ENCODE results near the gene KRT79.
"Not testable (repeated sequence)": the region's sequence is repeated elsewhere in the genome, so short reads cannot be mapped to it uniquely, and the experiment has no call there.

Gene KRT79

DNA sequence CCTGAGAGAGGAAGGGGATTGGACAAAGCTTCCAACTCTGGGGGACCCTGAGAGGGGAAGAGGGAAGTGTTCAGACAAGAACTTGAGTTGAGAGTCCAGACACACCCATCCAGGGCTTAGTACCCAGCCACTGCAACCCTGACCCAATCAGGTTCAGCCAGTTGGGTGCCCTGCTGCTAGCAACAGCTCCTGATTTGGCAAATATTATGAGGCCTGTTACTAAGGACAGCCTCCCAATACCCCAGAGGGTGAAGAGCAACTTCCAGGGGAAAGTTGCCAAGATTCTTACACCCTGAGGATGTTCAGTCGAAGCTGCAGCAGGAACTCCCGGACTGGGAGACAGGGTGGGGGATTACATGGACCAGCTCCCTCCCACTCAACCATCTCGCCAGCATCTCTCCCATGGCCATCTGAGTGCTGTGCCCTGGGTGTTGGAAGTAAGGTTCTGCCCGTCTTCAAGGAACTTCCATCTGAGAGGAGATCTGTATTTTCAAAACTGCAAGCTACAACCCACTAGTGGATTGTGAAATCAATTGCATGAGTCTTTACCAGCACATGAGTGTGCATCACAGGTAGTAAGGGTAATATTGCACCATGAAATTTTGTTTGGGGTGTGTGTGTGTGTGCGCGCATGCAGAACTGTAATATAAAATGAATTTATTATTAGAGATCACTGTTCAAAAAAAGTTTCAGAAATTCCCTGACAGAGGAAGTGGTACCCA, 26.2 kb upstream of the KRT79 start:
- DNase-seq: no peak

DNA sequence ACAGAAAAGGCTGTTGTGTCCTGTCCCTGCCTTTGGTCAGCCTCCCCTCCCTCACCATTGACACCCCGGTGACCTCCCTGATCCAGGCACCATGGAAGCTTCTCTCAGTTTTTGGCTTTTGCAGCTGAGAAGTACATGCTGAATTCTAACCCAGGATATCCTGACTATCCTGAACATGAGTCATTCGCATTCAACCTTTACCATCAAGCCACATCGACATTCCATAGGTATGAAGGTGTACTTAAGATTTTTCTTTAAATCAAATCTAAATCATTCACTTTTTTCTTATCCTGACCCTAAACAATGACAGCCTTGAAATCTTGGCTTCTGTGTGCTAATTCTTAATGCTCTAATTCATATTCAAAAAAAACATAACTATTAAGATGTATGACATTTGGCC, 23.4 kb upstream of the KRT79 start:
- no peak for DNase-seq

GRCh38 chr12:52856787-52857186, 22.7 kb upstream of the KRT79 start:
- no peak for DNase-seq

GRCh38 chr12:52856077-52856476, 22.0 kb upstream of the KRT79 start:
- DNase-seq: not testable (repeated sequence)

- no peak for DNase-seq
Observed at GRCh38 chr12:52851787-52852186, 17.7 kb upstream of the KRT79 start.

DNA sequence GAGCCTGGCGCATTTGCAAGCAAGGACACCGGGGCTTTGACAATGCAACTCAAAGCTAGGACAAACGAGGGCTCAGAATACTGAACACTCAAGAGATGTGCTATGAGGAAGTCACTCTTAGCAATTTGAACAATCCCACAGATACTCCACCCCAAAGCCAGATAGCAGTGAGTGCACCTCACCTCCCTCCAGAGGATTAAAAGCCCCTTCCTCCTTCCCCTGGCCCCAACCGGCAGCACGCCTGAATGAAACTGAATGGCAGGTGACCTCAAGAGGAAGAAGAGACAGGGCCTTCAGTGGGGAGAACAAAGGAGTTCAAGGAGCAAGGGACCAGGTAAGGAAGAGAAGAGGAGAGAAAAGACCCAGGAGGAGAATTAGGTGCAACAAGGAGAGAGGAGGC, 16.6 kb upstream of the KRT79 start:
- DNase-seq: no peak

DNA sequence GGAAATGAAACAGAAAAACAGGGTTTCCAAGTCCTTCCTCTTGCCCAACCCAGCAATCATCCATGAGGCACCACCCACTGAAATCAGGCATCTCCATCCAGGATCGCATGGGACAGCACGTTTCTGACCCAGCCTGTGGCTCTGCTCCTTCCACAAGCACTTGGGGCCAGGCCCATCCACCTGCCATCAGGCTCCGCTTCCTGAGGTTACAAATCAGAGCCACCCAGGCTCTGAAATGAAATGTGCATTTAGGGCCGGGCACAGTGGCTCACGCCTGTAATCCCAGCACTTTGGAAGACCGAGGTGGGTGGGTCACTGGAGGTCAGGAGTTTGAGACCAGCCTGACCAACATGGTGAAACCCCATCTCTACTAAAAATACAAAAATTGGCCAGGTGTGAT, 15.4 kb upstream of the KRT79 start:
- no peak for DNase-seq

- no peak for DNase-seq
Observed at GRCh38 chr12:52848661-52849255, 14.6 kb upstream of the KRT79 start, which contains the start of gene KRT78. KRT78 (minus strand) TSS chr12:52848994; CDS start chr12:52848930, 64 bp downstream.

- no peak for DNase-seq
Observed at GRCh38 chr12:52847335-52848102, 13.4 kb upstream of the KRT79 start.

DNA sequence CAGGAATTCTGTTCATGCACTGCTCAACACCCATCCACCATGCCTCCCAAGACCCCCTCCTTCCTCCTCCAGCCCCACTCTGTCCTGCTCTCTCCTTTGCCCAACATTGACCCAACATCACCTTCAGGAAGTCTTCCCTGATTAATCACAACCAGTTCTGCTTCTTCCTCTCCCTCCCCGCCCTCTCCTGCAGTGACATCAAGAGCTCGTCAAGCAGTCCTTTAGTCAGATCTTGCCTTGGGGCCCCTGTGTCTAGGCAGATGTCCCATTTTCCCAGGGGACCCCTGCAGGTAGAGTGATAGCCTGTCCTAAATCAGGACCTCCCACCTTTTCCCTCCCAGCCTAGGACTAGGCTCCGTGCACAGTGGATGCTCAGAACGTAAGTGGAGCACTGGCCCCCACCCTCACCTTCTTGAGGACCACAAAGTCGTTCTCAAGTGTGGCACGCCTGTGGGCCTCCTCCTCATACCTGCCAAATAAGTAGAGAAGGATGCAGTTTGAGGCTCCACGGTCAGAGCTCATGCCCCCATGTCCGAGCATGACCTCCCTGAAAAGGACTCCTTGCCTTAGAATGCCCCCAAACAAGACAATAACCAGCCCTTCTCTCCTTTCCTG, 12.4 kb upstream of the KRT79 start:
- DNase-seq: no peak

DNA sequence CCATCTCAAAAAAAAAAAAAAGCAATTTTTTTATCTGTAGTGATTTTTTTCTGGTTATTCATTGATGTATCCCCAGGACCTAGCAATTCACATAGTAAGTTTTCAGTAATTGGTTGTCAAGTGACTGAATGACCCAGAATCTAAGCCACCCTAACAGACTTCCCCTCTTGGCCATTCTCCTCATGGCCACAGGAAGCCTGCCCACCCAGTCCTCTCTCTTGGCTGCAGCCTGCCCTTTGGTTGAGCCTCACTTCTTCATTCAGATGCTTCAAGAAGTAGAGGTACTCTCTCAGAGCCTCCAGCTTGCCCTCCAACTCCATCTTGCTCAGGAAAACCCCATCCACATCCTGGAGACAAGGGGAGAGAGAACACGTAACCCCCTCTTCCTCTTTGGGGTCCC, 11.8 kb upstream of the KRT79 start:
- no peak for DNase-seq

DNA sequence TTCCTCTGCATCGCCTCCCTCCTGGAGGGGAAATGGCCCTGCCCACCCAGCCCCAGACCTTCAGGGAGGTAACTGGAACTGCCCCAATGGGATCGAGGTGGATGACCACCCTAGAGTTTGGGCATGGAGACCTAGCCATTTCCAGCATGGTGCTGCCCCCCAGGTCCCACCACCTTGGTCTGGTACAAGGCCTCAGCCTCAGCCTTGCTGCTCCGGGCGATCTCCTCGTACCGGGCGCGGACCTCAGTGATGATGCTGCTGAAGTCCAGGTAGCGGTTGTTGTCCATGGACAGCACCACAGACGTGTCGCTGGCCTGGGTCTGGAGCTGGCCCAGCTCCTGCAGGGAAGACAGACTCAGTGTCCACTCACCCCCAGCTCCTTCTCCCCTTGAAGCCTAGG, 10.3 kb upstream of the KRT79 start:
- DNase-seq: no peak

DNA sequence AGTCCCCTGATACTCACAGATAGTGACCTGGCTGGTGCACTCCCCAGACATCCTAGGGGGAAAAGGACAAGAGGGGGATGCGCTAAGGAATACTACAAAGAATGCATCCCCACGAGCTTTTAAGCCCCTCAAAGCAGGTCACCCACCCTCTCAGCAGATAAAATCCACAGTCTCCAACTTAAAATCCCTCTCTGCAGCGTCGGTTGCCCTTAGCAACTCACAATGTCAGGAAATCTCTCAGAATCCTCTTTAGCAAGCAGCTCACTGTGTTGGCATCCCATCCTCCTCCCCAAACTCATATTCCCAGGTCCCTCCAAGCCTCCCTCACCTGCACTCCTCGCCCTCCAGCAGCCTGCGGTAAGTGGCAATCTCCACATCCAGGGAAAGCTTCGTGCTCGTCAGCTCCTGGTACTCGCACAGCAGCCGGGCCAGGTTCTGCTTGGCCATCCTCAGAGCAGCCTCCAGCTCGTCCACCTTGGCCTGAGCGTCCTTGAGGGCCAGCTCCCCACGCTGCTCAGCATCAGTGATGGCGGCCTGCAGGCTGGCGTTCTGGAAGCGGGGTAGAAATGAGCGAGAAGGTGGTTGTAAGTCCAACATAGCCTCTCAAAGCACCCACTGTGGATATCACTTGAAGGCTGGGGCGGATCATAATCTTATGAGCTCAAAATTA, 5.5 kb upstream of the KRT79 start:
- DNase-seq: no peak

- no peak for DNase-seq
Observed at GRCh38 chr12:52838609-52839435, 4.7 kb upstream of the KRT79 start.

- DNase-seq: no peak
Observed at GRCh38 chr12:52837781-52838608, 3.9 kb upstream of the KRT79 start.

DNA sequence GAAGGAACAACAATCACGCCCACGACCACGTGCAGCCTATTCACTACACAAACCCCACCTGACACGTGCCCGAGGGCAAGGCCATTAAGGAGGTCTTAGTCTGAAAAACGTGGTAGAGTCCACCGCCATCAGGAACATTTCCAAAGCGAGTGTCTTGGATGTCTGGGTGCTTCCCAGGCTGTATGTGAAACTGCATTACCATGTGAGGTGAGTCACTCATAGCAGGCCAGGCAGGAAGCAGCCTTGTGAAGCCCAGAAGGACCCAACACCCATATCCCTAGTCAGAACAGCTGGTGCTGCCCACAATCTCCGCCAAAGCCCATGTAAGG, 3.3 kb upstream of the KRT79 start:
- DNase-seq: no peak

DNA sequence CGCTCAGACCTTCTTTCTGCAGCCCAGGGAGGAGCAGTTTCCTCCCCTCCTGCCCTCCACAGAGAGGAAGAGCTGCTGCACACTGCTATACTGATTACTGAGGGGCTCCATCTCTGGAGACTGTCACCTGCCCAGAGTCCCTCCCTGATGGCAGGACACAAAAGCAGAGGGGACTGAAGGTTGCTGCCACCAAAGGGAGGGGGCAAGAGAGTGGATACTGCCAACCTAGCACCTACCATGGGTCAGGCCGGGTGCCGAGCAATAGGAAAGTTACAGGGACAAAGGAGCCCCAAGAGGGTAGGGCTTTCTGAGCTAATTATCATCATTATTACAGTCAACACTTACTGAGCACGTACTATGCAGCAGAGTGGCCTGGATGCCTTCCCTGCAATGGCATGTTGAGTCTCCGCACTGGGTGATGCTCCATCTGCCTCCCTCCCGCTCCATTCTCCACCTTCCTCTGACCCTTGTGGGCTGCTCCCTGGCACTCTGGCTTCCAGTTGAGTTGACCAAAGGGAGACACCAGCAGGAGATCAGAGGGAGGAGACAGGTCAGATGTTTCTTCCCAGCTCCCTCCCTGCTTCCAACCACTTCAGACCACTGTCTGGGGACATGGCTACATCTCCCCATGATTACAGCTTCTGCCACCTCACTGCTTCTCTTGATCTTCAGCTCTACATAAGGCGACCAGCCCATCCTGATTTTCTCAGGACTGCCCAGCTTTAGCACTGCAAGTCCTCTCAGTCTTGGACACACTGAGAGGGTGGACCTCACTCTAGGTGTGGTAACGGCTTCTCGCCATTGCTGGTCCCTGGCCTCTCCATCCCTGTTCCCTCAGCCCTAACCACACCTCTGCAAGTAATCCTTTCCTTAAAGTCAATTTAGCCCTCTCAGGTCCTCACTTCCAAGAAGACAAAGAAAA, 2.6 kb upstream of the KRT79 start:
- no peak for DNase-seq

GRCh38 chr12:52836042-52836466, 1.9 kb upstream of the KRT79 start:
- no peak for DNase-seq

- no peak for DNase-seq
Observed at GRCh38 chr12:52835271-52836041, 1.3 kb upstream of the KRT79 start.

GRCh38 chr12:52834727-52835001, 553 bp upstream of the KRT79 start:
- DNase-seq: no peak

Measured in cerebellar nuclear complex (tissue), 1 donor.